Measurements from ENCODE around the gene LMO7. TPM values are rescaled to one million over a fixed set of nuclear protein-coding genes. Genes with fewer than 3 reads are reported as not detected.

The LMO7 gene
- total RNA-seq, 1 experiment from 2014 or later, result 18.5 TPM

- Mint-ChIP-seq H3K27me3 (ENCODE audit: low read depth) (no peaks in the 10 kb centered on the region), H3K27ac (no peak overlapping the region), H3K4me3 (no peak overlapping the region), H3K36me3 (no peaks in the 10 kb centered on the region), H3K9me3 (no peaks in the 10 kb centered on the region), H3K4me1 (peaks cover 19% of the 10 kb centered on the region)
- TF ChIP-seq ATF6 (CRISPR knock-in tag; IDR thresholded peaks at IDR 0.05) (no peak), HMGA2 (CRISPR knock-in tag; IDR thresholded peaks at IDR 0.05) (no peak), IRF2 (CRISPR knock-in tag; IDR thresholded peaks at IDR 0.05; ENCODE audit: borderline replicate concordance, low read depth) (no peak), NFYB (CRISPR knock-in tag; conservative IDR thresholded peaks at IDR 0.05; ENCODE audit: low read depth) (no peak), SP1 (CRISPR knock-in tag; conservative IDR thresholded peaks at IDR 0.05) (no peak), SOX15 (CRISPR knock-in tag; IDR thresholded peaks at IDR 0.05) (no peak), ZNF232 (CRISPR knock-in tag; IDR thresholded peaks at IDR 0.05) (no peak), ZNF671 (CRISPR knock-in tag; IDR thresholded peaks at IDR 0.05) (no peak), ELF4 (CRISPR knock-in tag; IDR thresholded peaks at IDR 0.05; ENCODE audit: low read depth) (no peak)
- TF ChIP-seq, protein P1, sequence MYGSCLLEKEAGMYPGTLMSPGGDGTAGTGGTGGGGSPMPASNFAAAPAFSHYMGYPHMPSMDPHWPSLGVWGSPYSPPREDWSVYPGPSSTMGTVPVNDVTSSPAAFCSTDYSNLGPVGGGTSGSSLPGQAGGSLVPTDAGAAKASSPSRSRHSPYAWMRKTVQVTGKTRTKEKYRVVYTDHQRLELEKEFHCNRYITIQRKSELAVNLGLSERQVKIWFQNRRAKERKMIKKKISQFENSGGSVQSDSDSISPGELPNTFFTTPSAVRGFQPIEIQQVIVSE (CRISPR knock-in tag; IDR thresholded peaks at IDR 0.05; ENCODE audit: borderline replicate concordance), result no peak
- TF ChIP-seq, protein P2, sequence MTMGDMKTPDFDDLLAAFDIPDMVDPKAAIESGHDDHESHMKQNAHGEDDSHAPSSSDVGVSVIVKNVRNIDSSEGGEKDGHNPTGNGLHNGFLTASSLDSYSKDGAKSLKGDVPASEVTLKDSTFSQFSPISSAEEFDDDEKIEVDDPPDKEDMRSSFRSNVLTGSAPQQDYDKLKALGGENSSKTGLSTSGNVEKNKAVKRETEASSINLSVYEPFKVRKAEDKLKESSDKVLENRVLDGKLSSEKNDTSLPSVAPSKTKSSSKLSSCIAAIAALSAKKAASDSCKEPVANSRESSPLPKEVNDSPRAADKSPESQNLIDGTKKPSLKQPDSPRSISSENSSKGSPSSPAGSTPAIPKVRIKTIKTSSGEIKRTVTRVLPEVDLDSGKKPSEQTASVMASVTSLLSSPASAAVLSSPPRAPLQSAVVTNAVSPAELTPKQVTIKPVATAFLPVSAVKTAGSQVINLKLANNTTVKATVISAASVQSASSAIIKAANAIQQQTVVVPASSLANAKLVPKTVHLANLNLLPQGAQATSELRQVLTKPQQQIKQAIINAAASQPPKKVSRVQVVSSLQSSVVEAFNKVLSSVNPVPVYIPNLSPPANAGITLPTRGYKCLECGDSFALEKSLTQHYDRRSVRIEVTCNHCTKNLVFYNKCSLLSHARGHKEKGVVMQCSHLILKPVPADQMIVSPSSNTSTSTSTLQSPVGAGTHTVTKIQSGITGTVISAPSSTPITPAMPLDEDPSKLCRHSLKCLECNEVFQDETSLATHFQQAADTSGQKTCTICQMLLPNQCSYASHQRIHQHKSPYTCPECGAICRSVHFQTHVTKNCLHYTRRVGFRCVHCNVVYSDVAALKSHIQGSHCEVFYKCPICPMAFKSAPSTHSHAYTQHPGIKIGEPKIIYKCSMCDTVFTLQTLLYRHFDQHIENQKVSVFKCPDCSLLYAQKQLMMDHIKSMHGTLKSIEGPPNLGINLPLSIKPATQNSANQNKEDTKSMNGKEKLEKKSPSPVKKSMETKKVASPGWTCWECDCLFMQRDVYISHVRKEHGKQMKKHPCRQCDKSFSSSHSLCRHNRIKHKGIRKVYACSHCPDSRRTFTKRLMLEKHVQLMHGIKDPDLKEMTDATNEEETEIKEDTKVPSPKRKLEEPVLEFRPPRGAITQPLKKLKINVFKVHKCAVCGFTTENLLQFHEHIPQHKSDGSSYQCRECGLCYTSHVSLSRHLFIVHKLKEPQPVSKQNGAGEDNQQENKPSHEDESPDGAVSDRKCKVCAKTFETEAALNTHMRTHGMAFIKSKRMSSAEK (CRISPR knock-in tag; IDR thresholded peaks at IDR 0.05; ENCODE audit: borderline replicate concordance), result no peak
- TF ChIP-seq, protein P3, sequence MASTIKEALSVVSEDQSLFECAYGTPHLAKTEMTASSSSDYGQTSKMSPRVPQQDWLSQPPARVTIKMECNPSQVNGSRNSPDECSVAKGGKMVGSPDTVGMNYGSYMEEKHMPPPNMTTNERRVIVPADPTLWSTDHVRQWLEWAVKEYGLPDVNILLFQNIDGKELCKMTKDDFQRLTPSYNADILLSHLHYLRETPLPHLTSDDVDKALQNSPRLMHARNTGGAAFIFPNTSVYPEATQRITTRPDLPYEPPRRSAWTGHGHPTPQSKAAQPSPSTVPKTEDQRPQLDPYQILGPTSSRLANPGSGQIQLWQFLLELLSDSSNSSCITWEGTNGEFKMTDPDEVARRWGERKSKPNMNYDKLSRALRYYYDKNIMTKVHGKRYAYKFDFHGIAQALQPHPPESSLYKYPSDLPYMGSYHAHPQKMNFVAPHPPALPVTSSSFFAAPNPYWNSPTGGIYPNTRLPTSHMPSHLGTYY (CRISPR knock-in tag; IDR thresholded peaks at IDR 0.05), result no peak
- CTCF ChIA-PET, result no interaction called here
- ATAC-seq, result no peak
- no peak for DNase-seq (ENCODE audit: low spot score)
- POLR2A ChIA-PET, result no interaction called here
Measured at GRCh38 chr13:75645141-75645540, 9.0 kb downstream of the LMO7 start.

GRCh38 chr13:75647126-75647784 lies 11.1 kb downstream of the LMO7 start:
- H3K27me3 Mint-ChIP-seq (ENCODE audit: low read depth), result no peaks in the 10 kb centered on the region
- ChIA-PET CTCF (interaction anchor here (0.6 to 1.1 kb wide), 2 partner anchors 38 to 599 kb away, joined by 3 read pairs; no protein-coding TSS in a partner anchor), POLR2A (no interaction called here)
- no peak for DNase-seq (ENCODE audit: low spot score)
- no peak overlapping the region for H3K27ac Mint-ChIP-seq
- no peaks in the 10 kb centered on the region for H3K36me3 Mint-ChIP-seq
- no peak overlapping the region for H3K4me3 Mint-ChIP-seq
- H3K9me3 Mint-ChIP-seq, result no peaks in the 10 kb centered on the region
- ATAC-seq, result no peak
- TF ChIP-seq, protein P4, sequence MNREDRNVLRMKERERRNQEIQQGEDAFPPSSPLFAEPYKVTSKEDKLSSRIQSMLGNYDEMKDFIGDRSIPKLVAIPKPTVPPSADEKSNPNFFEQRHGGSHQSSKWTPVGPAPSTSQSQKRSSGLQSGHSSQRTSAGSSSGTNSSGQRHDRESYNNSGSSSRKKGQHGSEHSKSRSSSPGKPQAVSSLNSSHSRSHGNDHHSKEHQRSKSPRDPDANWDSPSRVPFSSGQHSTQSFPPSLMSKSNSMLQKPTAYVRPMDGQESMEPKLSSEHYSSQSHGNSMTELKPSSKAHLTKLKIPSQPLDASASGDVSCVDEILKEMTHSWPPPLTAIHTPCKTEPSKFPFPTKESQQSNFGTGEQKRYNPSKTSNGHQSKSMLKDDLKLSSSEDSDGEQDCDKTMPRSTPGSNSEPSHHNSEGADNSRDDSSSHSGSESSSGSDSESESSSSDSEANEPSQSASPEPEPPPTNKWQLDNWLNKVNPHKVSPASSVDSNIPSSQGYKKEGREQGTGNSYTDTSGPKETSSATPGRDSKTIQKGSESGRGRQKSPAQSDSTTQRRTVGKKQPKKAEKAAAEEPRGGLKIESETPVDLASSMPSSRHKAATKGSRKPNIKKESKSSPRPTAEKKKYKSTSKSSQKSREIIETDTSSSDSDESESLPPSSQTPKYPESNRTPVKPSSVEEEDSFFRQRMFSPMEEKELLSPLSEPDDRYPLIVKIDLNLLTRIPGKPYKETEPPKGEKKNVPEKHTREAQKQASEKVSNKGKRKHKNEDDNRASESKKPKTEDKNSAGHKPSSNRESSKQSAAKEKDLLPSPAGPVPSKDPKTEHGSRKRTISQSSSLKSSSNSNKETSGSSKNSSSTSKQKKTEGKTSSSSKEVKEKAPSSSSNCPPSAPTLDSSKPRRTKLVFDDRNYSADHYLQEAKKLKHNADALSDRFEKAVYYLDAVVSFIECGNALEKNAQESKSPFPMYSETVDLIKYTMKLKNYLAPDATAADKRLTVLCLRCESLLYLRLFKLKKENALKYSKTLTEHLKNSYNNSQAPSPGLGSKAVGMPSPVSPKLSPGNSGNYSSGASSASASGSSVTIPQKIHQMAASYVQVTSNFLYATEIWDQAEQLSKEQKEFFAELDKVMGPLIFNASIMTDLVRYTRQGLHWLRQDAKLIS (CRISPR knock-in tag; IDR thresholded peaks at IDR 0.05; ENCODE audit: borderline replicate concordance), result no peak
- no peak for TF ChIP-seq JUN (CRISPR knock-in tag; IDR thresholded peaks at IDR 0.05)
- no peak for TF ChIP-seq E2F4 (CRISPR knock-in tag; IDR thresholded peaks at IDR 0.05; ENCODE audit: borderline replicate concordance, low read depth)
- TF ChIP-seq KAT7 (CRISPR knock-in tag; IDR thresholded peaks at IDR 0.05; ENCODE audit: borderline replicate concordance), result no peak
- no peak for TF ChIP-seq ZNF219 (CRISPR knock-in tag; IDR thresholded peaks at IDR 0.05; ENCODE audit: borderline replicate concordance)
- no peak for TF ChIP-seq ZBTB21 (CRISPR knock-in tag; IDR thresholded peaks at IDR 0.05; ENCODE audit: borderline replicate concordance)
- peaks cover 4% of the 10 kb centered on the region for H3K4me1 Mint-ChIP-seq

Measured in WTC11 (cell line).